ENCODE measurements around the gene FHL2. TPM values are rescaled to one million over a fixed set of nuclear protein-coding genes. Genes with fewer than 3 reads are reported as not detected.

Gene FHL2
- total and polyA plus RNA-seq, 9 of the 15 experiments (the other 6 are each of a cell fraction or from before 2014, with no cell fraction given): 7.5 to 33.1 (median 23.9) TPM

DNA sequence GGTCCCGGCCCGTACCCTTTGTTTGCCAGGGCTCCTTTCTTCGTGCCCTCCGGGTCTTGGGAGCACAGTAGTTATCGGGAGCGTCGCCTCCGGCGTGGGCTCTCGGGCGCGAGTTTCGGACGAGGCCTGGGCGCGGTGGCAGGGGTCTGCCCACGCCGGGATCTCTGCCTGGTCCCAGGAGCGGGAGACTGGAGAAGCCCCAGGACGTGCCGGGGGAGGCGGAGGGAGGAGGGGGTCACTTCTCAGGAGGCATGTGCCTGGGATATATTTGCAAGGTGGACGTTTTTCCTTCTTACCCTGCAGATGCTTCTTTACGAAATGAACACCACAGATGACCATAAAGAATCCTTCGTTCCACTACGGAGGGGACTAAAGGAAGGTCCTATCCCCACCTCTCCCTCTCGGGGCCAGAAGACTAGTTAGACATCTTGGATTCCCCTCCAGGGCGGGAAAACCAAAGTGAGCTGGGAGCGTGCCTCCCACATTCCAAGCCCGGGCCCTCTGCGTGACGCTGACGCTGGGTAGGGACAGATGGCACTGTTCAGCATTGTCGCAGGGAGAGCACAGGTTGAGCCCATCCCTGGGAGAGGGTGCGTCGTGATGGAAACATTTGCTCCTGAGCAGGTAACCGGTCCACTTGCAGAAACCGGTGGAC lies 483 bp upstream of the FHL2 start (continued):
- TF ChIP-seq, protein P1, sequence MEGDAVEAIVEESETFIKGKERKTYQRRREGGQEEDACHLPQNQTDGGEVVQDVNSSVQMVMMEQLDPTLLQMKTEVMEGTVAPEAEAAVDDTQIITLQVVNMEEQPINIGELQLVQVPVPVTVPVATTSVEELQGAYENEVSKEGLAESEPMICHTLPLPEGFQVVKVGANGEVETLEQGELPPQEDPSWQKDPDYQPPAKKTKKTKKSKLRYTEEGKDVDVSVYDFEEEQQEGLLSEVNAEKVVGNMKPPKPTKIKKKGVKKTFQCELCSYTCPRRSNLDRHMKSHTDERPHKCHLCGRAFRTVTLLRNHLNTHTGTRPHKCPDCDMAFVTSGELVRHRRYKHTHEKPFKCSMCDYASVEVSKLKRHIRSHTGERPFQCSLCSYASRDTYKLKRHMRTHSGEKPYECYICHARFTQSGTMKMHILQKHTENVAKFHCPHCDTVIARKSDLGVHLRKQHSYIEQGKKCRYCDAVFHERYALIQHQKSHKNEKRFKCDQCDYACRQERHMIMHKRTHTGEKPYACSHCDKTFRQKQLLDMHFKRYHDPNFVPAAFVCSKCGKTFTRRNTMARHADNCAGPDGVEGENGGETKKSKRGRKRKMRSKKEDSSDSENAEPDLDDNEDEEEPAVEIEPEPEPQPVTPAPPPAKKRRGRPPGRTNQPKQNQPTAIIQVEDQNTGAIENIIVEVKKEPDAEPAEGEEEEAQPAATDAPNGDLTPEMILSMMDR (IDR thresholded peaks at IDR 0.05 in 2 of 3, conservative IDR thresholded peaks at IDR 0.05 in 1 of 3; ENCODE audit: insufficient read depth in 2 of 3, low read depth in 1 of 3, low read length in 3 of 3): no peak
- TF ChIP-seq, protein P2, sequence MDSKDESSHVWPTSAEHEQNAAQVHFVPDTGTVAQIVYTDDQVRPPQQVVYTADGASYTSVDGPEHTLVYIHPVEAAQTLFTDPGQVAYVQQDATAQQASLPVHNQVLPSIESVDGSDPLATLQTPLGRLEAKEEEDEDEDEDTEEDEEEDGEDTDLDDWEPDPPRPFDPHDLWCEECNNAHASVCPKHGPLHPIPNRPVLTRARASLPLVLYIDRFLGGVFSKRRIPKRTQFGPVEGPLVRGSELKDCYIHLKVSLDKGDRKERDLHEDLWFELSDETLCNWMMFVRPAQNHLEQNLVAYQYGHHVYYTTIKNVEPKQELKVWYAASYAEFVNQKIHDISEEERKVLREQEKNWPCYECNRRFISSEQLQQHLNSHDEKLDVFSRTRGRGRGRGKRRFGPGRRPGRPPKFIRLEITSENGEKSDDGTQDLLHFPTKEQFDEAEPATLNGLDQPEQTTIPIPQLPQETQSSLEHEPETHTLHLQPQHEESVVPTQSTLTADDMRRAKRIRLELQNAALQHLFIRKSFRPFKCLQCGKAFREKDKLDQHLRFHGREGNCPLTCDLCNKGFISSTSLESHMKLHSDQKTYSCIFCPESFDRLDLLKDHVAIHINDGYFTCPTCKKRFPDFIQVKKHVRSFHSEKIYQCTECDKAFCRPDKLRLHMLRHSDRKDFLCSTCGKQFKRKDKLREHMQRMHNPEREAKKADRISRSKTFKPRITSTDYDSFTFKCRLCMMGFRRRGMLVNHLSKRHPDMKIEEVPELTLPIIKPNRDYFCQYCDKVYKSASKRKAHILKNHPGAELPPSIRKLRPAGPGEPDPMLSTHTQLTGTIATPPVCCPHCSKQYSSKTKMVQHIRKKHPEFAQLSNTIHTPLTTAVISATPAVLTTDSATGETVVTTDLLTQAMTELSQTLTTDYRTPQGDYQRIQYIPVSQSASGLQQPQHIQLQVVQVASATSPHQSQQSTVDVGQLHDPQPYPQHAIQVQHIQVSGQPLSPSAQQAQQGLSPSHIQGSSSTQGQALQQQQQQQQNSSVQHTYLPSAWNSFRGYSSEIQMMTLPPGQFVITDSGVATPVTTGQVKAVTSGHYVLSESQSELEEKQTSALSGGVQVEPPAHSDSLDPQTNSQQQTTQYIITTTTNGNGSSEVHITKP (IDR thresholded peaks at IDR 0.05; ENCODE audit: partially characterized antibody): no peak
- TF ChIP-seq, protein P3, sequence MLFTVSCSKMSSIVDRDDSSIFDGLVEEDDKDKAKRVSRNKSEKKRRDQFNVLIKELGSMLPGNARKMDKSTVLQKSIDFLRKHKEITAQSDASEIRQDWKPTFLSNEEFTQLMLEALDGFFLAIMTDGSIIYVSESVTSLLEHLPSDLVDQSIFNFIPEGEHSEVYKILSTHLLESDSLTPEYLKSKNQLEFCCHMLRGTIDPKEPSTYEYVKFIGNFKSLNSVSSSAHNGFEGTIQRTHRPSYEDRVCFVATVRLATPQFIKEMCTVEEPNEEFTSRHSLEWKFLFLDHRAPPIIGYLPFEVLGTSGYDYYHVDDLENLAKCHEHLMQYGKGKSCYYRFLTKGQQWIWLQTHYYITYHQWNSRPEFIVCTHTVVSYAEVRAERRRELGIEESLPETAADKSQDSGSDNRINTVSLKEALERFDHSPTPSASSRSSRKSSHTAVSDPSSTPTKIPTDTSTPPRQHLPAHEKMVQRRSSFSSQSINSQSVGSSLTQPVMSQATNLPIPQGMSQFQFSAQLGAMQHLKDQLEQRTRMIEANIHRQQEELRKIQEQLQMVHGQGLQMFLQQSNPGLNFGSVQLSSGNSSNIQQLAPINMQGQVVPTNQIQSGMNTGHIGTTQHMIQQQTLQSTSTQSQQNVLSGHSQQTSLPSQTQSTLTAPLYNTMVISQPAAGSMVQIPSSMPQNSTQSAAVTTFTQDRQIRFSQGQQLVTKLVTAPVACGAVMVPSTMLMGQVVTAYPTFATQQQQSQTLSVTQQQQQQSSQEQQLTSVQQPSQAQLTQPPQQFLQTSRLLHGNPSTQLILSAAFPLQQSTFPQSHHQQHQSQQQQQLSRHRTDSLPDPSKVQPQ (CRISPR knock-in tag; IDR thresholded peaks at IDR 0.05; ENCODE audit: borderline replicate concordance): no peak
- TF ChIP-seq TEAD2 (tag; IDR thresholded peaks at IDR 0.05) (no peak), MAFF (IDR thresholded peaks at IDR 0.05; ENCODE audit: low read length) (peak; percentile 51), ZEB2 (IDR thresholded peaks at IDR 0.05) (no peak), ETV6 (IDR thresholded peaks at IDR 0.05; ENCODE audit: borderline replicate concordance in 1 of 2, low read depth in 2 of 2, low read length in 1 of 2) (no peak), ETV6 (CRISPR knock-in tag; IDR thresholded peaks at IDR 0.05; ENCODE audit: borderline replicate concordance) (no peak), SRSF7 (optimal IDR thresholded peaks at IDR 0.05; ENCODE audit: low read depth, low read length) (no peak)
- TF ChIP-seq, protein P4, sequence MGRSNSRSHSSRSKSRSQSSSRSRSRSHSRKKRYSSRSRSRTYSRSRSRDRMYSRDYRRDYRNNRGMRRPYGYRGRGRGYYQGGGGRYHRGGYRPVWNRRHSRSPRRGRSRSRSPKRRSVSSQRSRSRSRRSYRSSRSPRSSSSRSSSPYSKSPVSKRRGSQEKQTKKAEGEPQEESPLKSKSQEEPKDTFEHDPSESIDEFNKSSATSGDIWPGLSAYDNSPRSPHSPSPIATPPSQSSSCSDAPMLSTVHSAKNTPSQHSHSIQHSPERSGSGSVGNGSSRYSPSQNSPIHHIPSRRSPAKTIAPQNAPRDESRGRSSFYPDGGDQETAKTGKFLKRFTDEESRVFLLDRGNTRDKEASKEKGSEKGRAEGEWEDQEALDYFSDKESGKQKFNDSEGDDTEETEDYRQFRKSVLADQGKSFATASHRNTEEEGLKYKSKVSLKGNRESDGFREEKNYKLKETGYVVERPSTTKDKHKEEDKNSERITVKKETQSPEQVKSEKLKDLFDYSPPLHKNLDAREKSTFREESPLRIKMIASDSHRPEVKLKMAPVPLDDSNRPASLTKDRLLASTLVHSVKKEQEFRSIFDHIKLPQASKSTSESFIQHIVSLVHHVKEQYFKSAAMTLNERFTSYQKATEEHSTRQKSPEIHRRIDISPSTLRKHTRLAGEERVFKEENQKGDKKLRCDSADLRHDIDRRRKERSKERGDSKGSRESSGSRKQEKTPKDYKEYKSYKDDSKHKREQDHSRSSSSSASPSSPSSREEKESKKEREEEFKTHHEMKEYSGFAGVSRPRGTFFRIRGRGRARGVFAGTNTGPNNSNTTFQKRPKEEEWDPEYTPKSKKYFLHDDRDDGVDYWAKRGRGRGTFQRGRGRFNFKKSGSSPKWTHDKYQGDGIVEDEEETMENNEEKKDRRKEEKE (IDR thresholded peaks at IDR 0.05; ENCODE audit: borderline replicate concordance in 1 of 2, control insufficient read depth in 1 of 2, low read depth in 2 of 2, low read length in 1 of 2): no peak
- TF ChIP-seq, protein P5, sequence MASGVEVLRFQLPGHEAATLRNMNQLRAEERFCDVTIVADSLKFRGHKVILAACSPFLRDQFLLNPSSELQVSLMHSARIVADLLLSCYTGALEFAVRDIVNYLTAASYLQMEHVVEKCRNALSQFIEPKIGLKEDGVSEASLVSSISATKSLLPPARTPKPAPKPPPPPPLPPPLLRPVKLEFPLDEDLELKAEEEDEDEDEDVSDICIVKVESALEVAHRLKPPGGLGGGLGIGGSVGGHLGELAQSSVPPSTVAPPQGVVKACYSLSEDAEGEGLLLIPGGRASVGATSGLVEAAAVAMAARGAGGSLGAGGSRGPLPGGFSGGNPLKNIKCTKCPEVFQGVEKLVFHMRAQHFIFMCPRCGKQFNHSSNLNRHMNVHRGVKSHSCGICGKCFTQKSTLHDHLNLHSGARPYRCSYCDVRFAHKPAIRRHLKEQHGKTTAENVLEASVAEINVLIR (CRISPR knock-in tag; IDR thresholded peaks at IDR 0.05): no peak
- TF ChIP-seq, protein P6, sequence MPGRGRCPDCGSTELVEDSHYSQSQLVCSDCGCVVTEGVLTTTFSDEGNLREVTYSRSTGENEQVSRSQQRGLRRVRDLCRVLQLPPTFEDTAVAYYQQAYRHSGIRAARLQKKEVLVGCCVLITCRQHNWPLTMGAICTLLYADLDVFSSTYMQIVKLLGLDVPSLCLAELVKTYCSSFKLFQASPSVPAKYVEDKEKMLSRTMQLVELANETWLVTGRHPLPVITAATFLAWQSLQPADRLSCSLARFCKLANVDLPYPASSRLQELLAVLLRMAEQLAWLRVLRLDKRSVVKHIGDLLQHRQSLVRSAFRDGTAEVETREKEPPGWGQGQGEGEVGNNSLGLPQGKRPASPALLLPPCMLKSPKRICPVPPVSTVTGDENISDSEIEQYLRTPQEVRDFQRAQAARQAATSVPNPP (IDR thresholded peaks at IDR 0.05; ENCODE audit: borderline replicate concordance, insufficient read depth, insufficient read length): no peak
